Cardiac muscle cell (in vitro differentiated cells and primary cell): ENCODE measurements around the gene LUC7L. TPM values are rescaled to one million over a fixed set of nuclear protein-coding genes. Genes with fewer than 3 reads are reported as not detected.

Experiments
- DNase-seq, 2 donors: peaks; one replicate each; pipeline versions ENCODE4 v3.0.0 to v3.0.0-alpha.2; 2010 to 2017; ENCODE audit warnings: low read depth in 1 of 2, low spot score in 1 of 2
- H3K27ac ChIP-seq: fragments of 200-600 bp; sonication (generic); 2 replicates; pipeline ENCODE4 v1.5.1; 2016
- H3K27me3 ChIP-seq: fragments of 200-600 bp; sonication (generic); 2 replicates; pipeline ENCODE4 v1.6.0; 2016; ENCODE audit warnings: control low read depth
- H3K36me3 ChIP-seq: fragments of 200-600 bp; sonication (generic); 2 replicates; pipeline ENCODE4 v1.5.1; 2016; ENCODE audit warnings: control low read depth
- H3K4me1 ChIP-seq: fragments of 200-600 bp; sonication (generic); 2 replicates; pipeline ENCODE4 v1.8.1; 2017; ENCODE audit warnings: low read depth, mild to moderate bottlenecking, mixed run types
- H3K4me3 ChIP-seq: fragments of 200-600 bp; sonication (generic); 2 replicates; pipeline ENCODE4 v1.5.1; 2016; ENCODE audit warnings: mild to moderate bottlenecking
- H3K9me3 ChIP-seq: fragments of 200-600 bp; sonication (generic); 2 replicates; pipeline ENCODE4 v1.5.1; 2017; ENCODE audit warnings: low read depth, mild to moderate bottlenecking, control low read depth
- polyA plus RNA-seq: library from polyadenylated mRNA; unstranded; fragments of >200 nt; fragmentation: Nextera tagmentation; extraction: Ambion mirVana; gene quantifications from 2 replicates; pipeline ENCODE4 v1.2.1, GENCODE V29; 2016
- total RNA-seq: library from RNA; depleted of rRNA; stranded (reverse); fragments of >200 nt; gene quantifications from 2 replicates; pipeline ENCODE4 v1.2.3, GENCODE V29; 2016
- TF ChIP-seq, protein P1 (sequence below): IDR thresholded peaks from 2 replicates; pipeline ENCODE4 v1.5.1; 2012; ENCODE audit warnings: low read depth, mild to moderate bottlenecking, low read length

LUC7L gene
- total and polyA plus RNA-seq, 2 experiments from 2014 or later, result 91.0 to 158 TPM

DNA sequence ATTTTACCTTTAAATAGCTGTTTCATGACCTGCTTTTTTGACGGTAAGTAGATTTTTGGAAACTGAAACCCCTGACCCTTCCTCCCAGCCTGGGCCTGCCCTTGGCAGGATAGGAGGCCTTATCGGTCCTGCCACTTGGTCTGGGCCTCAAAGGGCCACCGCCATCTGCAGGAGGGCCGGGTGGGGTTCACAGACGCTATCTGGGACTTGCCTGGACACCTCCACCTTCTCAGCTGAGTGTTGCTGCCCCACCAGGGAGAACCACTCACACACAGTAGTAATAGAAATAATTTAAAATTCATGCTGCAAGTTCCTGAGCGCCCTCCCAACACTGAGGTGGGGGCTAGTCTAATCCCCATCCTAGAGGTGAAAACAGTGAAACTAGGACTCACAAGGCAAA is 86.2 kb downstream of the LUC7L start:
- no peak overlapping the region for H3K27ac ChIP-seq
- DNase-seq, result no peak
- no peaks in the 10 kb centered on the region for H3K9me3 ChIP-seq
- no peak overlapping the region for H3K4me3 ChIP-seq
- H3K27me3 ChIP-seq, result peaks cover 3% of the 10 kb centered on the region
- H3K4me1 ChIP-seq, result no peaks in the 10 kb centered on the region
- TF ChIP-seq, protein P1, sequence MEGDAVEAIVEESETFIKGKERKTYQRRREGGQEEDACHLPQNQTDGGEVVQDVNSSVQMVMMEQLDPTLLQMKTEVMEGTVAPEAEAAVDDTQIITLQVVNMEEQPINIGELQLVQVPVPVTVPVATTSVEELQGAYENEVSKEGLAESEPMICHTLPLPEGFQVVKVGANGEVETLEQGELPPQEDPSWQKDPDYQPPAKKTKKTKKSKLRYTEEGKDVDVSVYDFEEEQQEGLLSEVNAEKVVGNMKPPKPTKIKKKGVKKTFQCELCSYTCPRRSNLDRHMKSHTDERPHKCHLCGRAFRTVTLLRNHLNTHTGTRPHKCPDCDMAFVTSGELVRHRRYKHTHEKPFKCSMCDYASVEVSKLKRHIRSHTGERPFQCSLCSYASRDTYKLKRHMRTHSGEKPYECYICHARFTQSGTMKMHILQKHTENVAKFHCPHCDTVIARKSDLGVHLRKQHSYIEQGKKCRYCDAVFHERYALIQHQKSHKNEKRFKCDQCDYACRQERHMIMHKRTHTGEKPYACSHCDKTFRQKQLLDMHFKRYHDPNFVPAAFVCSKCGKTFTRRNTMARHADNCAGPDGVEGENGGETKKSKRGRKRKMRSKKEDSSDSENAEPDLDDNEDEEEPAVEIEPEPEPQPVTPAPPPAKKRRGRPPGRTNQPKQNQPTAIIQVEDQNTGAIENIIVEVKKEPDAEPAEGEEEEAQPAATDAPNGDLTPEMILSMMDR, result no peak
- no peaks in the 10 kb centered on the region for H3K36me3 ChIP-seq

DNA sequence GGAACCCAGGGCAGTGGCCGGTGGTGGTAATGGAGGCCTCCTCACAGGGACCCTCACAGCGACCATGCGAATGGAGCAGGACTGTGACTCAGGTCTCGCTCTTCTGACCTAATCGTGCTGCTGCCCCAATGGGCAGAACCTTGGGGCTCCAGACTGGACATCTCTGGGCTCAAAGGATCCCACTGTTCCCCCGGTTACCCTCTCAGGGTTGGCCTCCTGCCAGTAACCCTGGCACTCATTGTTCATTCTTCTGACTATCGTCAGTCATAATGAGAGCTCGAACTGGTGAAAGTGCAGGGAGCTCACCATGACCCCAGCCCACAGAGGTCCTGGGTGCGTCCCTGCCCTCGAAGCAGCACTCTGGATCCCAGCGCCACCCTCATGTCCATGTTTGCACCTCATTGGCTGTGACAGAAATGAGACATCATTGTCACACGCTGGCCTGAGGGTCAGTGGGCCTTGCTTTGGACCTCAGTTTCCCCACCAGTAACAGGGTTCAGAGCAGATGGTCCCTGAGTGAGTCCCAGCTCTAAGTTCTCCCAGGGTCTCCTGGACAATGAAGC is 86.8 kb downstream of the LUC7L start:
- H3K27ac ChIP-seq, result no peak overlapping the region
- H3K4me3 ChIP-seq, result no peak overlapping the region
- no peaks in the 10 kb centered on the region for H3K36me3 ChIP-seq
- no peaks in the 10 kb centered on the region for H3K4me1 ChIP-seq
- no peak for DNase-seq
- H3K27me3 ChIP-seq, result no peaks in the 10 kb centered on the region
- H3K9me3 ChIP-seq, result no peaks in the 10 kb centered on the region
- TF ChIP-seq, protein P1, result no peak

DNA sequence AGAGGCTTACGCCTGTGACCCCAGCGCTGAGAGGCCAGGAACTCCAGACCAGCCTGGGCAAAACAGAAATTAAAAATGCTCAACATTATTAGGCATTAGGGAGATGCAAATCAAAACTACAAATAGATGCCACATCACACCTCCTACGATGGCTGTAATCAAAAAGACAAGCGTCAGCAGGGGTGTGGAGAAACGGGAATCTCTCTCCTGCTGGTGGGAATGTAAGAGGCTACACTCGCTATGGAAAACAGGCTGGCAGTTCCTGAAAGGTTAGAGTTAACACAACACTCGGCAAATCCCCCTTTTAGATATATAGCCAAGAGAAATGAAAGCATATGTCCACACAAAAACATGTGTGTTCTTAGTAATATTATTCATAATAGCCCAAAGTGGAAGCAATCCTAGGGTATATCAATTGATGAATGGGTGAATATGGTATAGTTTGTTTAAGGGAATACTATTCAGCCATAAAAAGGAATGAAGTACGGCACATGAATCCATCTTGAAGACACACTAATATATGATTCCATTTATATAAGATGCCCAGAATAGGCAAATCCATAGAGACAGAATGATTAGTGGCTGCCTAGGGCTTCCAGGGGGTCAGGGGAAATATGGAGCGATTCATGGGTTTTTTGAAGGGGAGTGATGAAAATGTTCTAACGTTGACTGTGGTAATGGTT is 88.9 kb downstream of the LUC7L start:
- DNase-seq, result no peak
- no peaks in the 10 kb centered on the region for H3K9me3 ChIP-seq
- no peak overlapping the region for H3K4me3 ChIP-seq
- TF ChIP-seq, protein P1, result no peak
- H3K27me3 ChIP-seq, result no peaks in the 10 kb centered on the region
- H3K36me3 ChIP-seq, result no peaks in the 10 kb centered on the region
- H3K4me1 ChIP-seq, result no peaks in the 10 kb centered on the region
- H3K27ac ChIP-seq, result no peak overlapping the region

Other genes starting within 250 kb of the LUC7L start
- 6.7 and 7.1 TPM in 2 replicates for gene POLR3K, start 175.8 kb downstream of the LUC7L start, total RNA-seq
- gene POLR3K, start 175.8 kb downstream of the LUC7L start, polyA plus RNA-seq, result 28.7 and 29.6 TPM in 2 replicates
- 44.7 and 70.3 TPM in 2 replicates for gene SNRNP25, start 175.6 kb downstream of the LUC7L start, total RNA-seq
- 94.2 and 123 TPM in 2 replicates for gene SNRNP25, start 175.6 kb downstream of the LUC7L start, polyA plus RNA-seq
- 27.2 and 28.2 TPM in 2 replicates for gene RHBDF1, start 156.8 kb downstream of the LUC7L start, total RNA-seq
- gene RHBDF1, start 156.8 kb downstream of the LUC7L start, polyA plus RNA-seq, result 27.9 and 38.2 TPM in 2 replicates
- 90.2 and 135 TPM in 2 replicates for gene MPG, start 151.2 kb downstream of the LUC7L start, total RNA-seq
- gene MPG, start 151.2 kb downstream of the LUC7L start, polyA plus RNA-seq, result 78.2 and 93.7 TPM in 2 replicates
- 20.9 and 24.3 TPM in 2 replicates for gene NPRL3, start 90.8 kb downstream of the LUC7L start, total RNA-seq
- gene NPRL3, start 90.8 kb downstream of the LUC7L start, polyA plus RNA-seq, result 36.8 and 38.8 TPM in 2 replicates
- not detected in 2 replicates for gene HBZ, start 76.8 kb downstream of the LUC7L start, total RNA-seq
- gene HBZ, start 76.8 kb downstream of the LUC7L start, polyA plus RNA-seq, result not detected in 2 replicates
- not detected in 2 replicates for gene HBM, start 63.5 kb downstream of the LUC7L start, total RNA-seq
- gene HBM, start 63.5 kb downstream of the LUC7L start, polyA plus RNA-seq, result not detected in 2 replicates
- gene HBA2, start 56.6 kb downstream of the LUC7L start, total RNA-seq, result 1.3 TPM in 1 of 2 replicates, not detected in the other
- gene HBA2, start 56.6 kb downstream of the LUC7L start, polyA plus RNA-seq, result 0.52 TPM in 1 of 2 replicates, not detected in the other
- 0.42 TPM in 1 of 2 replicates, not detected in the other for gene HBA1, start 52.8 kb downstream of the LUC7L start, total RNA-seq
- gene HBA1, start 52.8 kb downstream of the LUC7L start, polyA plus RNA-seq, result 1.8 TPM in 1 of 2 replicates, not detected in the other
- gene HBQ1, start 49.0 kb downstream of the LUC7L start, total RNA-seq, result 2.0 and 3.7 TPM in 2 replicates
- 0.76 and 4.0 TPM in 2 replicates for gene HBQ1, start 49.0 kb downstream of the LUC7L start, polyA plus RNA-seq
- 128 and 136 TPM in 2 replicates for gene FAM234A, start 5.4 kb upstream of the LUC7L start, total RNA-seq
- 160 and 164 TPM in 2 replicates for gene FAM234A, start 5.4 kb upstream of the LUC7L start, polyA plus RNA-seq
- gene RGS11, start 46.5 kb upstream of the LUC7L start, total RNA-seq, result 6.6 and 14.8 TPM in 2 replicates
- gene RGS11, start 46.5 kb upstream of the LUC7L start, polyA plus RNA-seq, result 12.0 and 17.0 TPM in 2 replicates
- gene ARHGDIG, start 51.1 kb upstream of the LUC7L start, total RNA-seq, result 5.8 and 6.5 TPM in 2 replicates
- 3.1 and 9.6 TPM in 2 replicates for gene ARHGDIG, start 51.1 kb upstream of the LUC7L start, polyA plus RNA-seq
- 0.78 and 3.2 TPM in 2 replicates for gene PDIA2, start 53.7 kb upstream of the LUC7L start, total RNA-seq
- gene PDIA2, start 53.7 kb upstream of the LUC7L start, polyA plus RNA-seq, result 1.7 and 4.6 TPM in 2 replicates
- 29.1 and 49.7 TPM in 2 replicates for gene AXIN1, start 123.3 kb upstream of the LUC7L start, total RNA-seq
- 16.5 and 25.4 TPM in 2 replicates for gene AXIN1, start 123.3 kb upstream of the LUC7L start, polyA plus RNA-seq
- 242 and 350 TPM in 2 replicates for gene MRPL28, start 141.1 kb upstream of the LUC7L start, total RNA-seq
- gene MRPL28, start 141.1 kb upstream of the LUC7L start, polyA plus RNA-seq, result 234 and 290 TPM in 2 replicates
- 135 and 167 TPM in 2 replicates for gene PGAP6, start 152.5 kb upstream of the LUC7L start, total RNA-seq
- 113 and 142 TPM in 2 replicates for gene PGAP6, start 152.5 kb upstream of the LUC7L start, polyA plus RNA-seq
- 352 and 452 TPM in 2 replicates for gene NME4, start 167.8 kb upstream of the LUC7L start, total RNA-seq
- gene NME4, start 167.8 kb upstream of the LUC7L start, polyA plus RNA-seq, result 518 and 664 TPM in 2 replicates
- 48.7 and 51.5 TPM in 2 replicates for gene DECR2, start 172.4 kb upstream of the LUC7L start, total RNA-seq
- gene DECR2, start 172.4 kb upstream of the LUC7L start, polyA plus RNA-seq, result 49.5 and 50.0 TPM in 2 replicates
- 61.8 and 77.1 TPM in 2 replicates for gene RAB11FIP3, start 196.2 kb upstream of the LUC7L start, total RNA-seq
- 55.3 TPM in 2 replicates for gene RAB11FIP3, start 196.2 kb upstream of the LUC7L start, polyA plus RNA-seq